GM12801 (cell line): ENCODE data around the gene FCHSD2.

Experiments used
- CTCF ChIP-seq: IDR thresholded peaks from one replicate; pipeline ENCODE4 v1.5.1; 2011; ENCODE audit warnings: control low read depth; ENCODE audit not compliant: insufficient read length; ENCODE audit errors: extremely low read depth

Gene FCHSD2

GRCh38 chr11:72793076-72793424, 349.1 kb downstream of the FCHSD2 start:
- TF ChIP-seq CTCF: no peak

DNA sequence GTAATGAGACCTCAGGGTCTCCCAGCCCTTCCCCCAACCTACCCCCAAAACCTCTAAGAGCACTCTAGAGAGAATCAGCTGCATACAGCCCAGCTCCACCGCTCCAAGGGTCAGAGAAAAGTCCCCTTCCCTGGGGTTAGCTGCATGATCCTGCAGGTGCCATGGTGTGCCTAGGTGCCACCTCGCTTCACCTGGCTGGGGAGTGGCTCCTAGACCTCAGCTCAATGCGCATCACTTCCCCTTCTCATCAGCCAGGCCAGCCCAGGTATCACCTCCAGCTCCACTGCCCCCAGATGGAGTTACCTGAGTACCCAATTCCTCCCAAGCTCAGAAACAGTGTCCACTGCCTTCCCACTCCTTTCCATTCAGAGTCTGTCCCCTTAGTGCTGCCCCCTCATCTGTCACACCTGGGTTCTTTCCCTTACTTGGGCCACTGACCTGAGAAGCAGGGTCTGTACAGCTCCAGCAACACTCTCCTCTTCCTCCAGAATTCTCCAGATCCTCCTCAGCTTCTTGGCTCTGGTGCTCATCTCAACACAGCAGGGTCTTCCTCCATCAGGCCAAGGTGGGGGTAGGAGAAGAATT, 349.6 kb downstream of the FCHSD2 start:
- no peak for TF ChIP-seq CTCF

GRCh38 chr11:72789493-72790131, 352.5 kb downstream of the FCHSD2 start:
- TF ChIP-seq CTCF: no peak

DNA sequence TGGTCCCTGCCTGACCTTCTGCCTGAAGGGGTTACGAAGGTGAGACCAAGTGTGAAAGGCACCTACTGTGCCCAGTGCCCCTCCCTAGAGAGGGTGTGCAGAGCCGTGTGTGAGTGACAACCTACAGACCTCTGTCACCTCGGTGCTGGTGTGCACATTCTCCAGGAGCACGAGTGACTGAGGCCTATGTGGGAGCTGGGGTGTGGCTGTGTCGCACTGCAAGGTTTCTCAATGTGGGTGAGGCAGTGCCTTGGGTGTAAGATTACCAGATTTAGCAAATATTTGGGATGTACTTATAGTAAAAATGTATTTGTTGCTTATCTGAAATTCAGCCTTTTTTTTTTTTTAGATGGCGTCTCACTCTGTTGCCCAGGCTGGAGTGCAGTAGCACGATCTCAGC, 353.9 kb downstream of the FCHSD2 start:
- no peak for TF ChIP-seq CTCF

DNA sequence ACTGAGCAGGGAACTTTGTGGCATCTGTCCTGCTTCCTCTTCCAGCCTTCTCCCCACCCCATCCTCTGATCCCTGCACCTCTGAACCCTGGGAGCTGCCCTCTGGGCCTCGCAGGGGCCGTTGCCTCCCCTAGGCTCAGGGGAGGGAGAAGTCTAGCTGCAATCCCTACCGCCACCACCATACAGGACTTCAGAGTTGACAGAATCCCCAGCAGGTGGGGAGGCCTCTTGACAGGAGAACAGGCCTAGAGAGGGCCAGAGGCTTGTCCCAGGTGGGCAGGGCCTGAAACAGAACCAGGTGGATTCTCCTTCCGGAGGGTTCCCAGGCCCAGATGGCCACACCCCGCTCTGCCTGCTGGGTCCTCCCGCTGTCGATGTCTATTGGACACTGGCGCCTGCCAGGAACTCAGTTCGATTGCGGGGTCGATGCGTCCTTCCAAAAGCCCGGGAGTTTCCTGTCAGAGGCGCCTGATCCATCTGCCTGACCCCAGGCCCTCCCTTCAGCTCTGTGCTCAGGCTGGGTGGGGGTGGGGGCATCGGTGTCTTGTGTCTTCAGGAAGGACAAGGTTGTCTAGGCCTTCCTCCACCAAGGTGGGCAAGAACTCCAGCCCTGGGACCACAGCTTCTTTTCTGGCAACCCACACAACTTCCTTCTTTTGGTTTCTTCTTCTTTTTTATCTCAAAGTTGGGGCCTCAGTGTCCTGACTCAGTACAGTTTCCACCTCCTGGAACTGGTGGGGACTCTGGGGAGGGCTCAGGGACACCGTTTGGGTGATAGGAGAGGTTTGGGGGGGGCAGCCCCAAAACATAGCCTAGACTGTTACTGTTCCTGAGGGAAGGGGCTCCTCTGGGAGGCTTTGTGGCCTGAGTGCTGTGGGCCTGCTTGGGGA, 354.7 kb downstream of the FCHSD2 start:
- TF ChIP-seq CTCF: no peak
